ENCODE measurements around the gene SRPRB.

GRCh38 chr3:133827684-133828083 lies 22.1 kb downstream of the SRPRB start:
- TF ChIP-seq, protein P1, sequence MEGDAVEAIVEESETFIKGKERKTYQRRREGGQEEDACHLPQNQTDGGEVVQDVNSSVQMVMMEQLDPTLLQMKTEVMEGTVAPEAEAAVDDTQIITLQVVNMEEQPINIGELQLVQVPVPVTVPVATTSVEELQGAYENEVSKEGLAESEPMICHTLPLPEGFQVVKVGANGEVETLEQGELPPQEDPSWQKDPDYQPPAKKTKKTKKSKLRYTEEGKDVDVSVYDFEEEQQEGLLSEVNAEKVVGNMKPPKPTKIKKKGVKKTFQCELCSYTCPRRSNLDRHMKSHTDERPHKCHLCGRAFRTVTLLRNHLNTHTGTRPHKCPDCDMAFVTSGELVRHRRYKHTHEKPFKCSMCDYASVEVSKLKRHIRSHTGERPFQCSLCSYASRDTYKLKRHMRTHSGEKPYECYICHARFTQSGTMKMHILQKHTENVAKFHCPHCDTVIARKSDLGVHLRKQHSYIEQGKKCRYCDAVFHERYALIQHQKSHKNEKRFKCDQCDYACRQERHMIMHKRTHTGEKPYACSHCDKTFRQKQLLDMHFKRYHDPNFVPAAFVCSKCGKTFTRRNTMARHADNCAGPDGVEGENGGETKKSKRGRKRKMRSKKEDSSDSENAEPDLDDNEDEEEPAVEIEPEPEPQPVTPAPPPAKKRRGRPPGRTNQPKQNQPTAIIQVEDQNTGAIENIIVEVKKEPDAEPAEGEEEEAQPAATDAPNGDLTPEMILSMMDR (IDR thresholded peaks at IDR 0.05) = no peak
- no peak for TF ChIP-seq POLR2A (IDR thresholded peaks at IDR 0.05)

All from testis (tissue), 2 donors.